ENCODE results near the gene PBXIP1. TPM values are rescaled to one million over a fixed set of nuclear protein-coding genes. Genes with fewer than 3 reads are reported as not detected.

Gene PBXIP1
- total and polyA plus RNA-seq, 2 of the 13 experiments (the other 11 are each of a cell fraction or from before 2014, with no cell fraction given) = 16.3 to 31.9 TPM

DNA sequence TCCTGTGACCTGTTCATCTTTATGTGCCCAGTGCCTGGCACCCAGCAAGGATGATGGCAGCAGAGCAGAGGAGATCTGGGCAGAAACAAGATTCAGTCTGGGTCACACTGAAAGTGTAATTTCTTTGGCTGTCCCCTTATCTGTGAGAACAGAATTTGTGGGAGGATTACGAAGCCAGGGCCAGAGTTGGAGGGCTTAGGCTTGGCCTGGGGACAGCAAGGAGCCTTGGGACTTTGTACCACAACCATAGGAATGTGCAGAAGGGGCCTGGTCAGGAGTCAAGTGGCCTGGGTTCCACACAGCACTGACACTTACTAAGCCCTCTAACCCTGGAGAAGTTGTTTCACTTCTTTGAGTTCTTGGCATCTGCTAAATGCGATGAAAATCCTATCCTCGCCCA lies 32.2 kb downstream of the PBXIP1 start:
- no peaks in the 10 kb centered on the region for H3K4me1 ChIP-seq (ENCODE audit: insufficient read depth, low read length)
- H3K36me3 ChIP-seq (replicated peaks in 1 of 2; ENCODE audit: control insufficient read depth in 1 of 2, insufficient read depth in 2 of 2, low read length in 2 of 2) = peaks cover 1 to 10% of the 10 kb centered on the region in 2 experiments; a peak in 2 of 5 replicates
- ATAC-seq (no peak), DNase-seq (ENCODE audit: low spot score) (no peak), FAIRE-seq (no peak)
- no TSS peak for BruUV-seq (replicated peaks)
- no peak overlapping the region for H3K27ac ChIP-seq (ENCODE audit: extremely low read length, insufficient read depth, low read length)
- intact Hi-C loops (cut with micrococcal nuclease; ENCODE audit: unreplicated experiment) (no loop called here), in situ Hi-C loops (cut with HindIII; ENCODE audit: extremely low pct_ligation_motif_present, low pct_unique_long_range_greater_than_20kb) (no loop called here)
- WGBS (ENCODE audit: low lambda C conversion rate) = 94% methylated on average over 3 of the region's 3 CpGs
- CTCF ChIA-PET (ENCODE audit: low intra/inter-chr PET ratio, low total read pairs) = no interaction called here
- H3K9ac ChIP-seq (ENCODE audit: insufficient read depth, low read depth, low read length) = no peak overlapping the region
- H2AFZ ChIP-seq (ENCODE audit: low read length) = no peak overlapping the region
- H3K4me2 ChIP-seq (ENCODE audit: low read depth, low read length) = no peak overlapping the region
- H3K4me3 ChIP-seq (replicated peaks in 1 of 3; ENCODE audit: insufficient read depth in 1 of 3, low read depth in 2 of 3, low read length in 3 of 3) = no peak overlapping the region
- H3K27me3 ChIP-seq (ENCODE audit: control insufficient read depth in 1 of 2, insufficient read depth in 2 of 2, low read length in 2 of 2) = no peaks in the 10 kb centered on the region
- H3K79me2 ChIP-seq (ENCODE audit: insufficient read depth, low read length) = no peaks in the 10 kb centered on the region
- H3K9me3 ChIP-seq (ENCODE audit: low read length) = no peaks in the 10 kb centered on the region
- POLR2A ChIA-PET = no interaction called here
- TF ChIP-seq ZBTB38 (CRISPR knock-in tag; IDR thresholded peaks at IDR 0.05) (no peak), NONO (IDR thresholded peaks at IDR 0.05) (no peak), NONO (CRISPR knock-in tag; conservative IDR thresholded peaks at IDR 0.05) (no peak), MBNL3 (CRISPR knock-in tag; conservative IDR thresholded peaks at IDR 0.05) (no peak), MED13 (CRISPR knock-in tag; IDR thresholded peaks at IDR 0.05) (no peak)
- no peaks in the 10 kb centered on the region for H4K20me1 ChIP-seq (ENCODE audit: insufficient read depth, low read length)

DNA sequence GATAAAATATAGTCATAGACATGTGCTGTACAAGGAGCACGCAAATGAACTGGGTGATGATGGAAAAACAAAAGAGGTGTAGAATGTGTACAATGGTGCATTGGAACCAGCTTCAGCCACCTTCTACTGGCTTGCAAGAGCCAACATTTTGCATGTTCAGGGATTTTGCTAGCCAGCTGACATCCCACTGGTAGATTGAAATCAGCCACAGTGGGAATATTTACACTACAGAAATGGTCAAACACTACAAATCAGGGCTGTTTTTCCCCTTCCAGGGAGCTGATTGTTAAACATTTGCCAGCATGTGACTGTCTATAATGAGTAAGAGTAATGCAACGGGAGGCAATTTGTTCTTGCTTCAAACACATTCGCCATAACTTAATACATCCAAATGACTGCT lies 42.6 kb downstream of the PBXIP1 start:
- ChIA-PET CTCF (ENCODE audit: low intra/inter-chr PET ratio, low total read pairs) (no interaction called here), POLR2A (interaction anchor here (0.9 to 1.3 kb wide), 2 partner anchors 8 to 19 kb away, joined by 3 to 14 read pairs; no protein-coding TSS in a partner anchor)
- no peak overlapping the region for H3K27ac ChIP-seq (ENCODE audit: extremely low read length, insufficient read depth, low read length)
- H4K20me1 ChIP-seq (ENCODE audit: insufficient read depth, low read length) = no peaks in the 10 kb centered on the region
- in situ Hi-C loops (cut with HindIII; ENCODE audit: extremely low pct_ligation_motif_present, low pct_unique_long_range_greater_than_20kb) = no loop called here
- H3K36me3 ChIP-seq (replicated peaks in 1 of 2; ENCODE audit: control insufficient read depth in 1 of 2, insufficient read depth in 2 of 2, low read length in 2 of 2) = no peaks in the 10 kb centered on the region
- no peak overlapping the region for H3K4me2 ChIP-seq (ENCODE audit: low read depth, low read length)
- no peak overlapping the region for H2AFZ ChIP-seq (ENCODE audit: low read length)
- H3K9me3 ChIP-seq (ENCODE audit: low read length) = no peaks in the 10 kb centered on the region
- DNase-seq (ENCODE audit: low spot score) = peak; percentile 12
- no peak for FAIRE-seq
- H3K4me1 ChIP-seq (ENCODE audit: insufficient read depth, low read length) = peaks cover 35% of the 10 kb centered on the region
- ATAC-seq = peak; percentile 35; the same call in 1 of the 3 replicates
- intact Hi-C loops (cut with micrococcal nuclease; ENCODE audit: unreplicated experiment) = no loop called here
- H3K4me3 ChIP-seq (replicated peaks in 1 of 3; ENCODE audit: insufficient read depth in 1 of 3, low read depth in 2 of 3, low read length in 3 of 3) = no peak overlapping the region
- no peaks in the 10 kb centered on the region for H3K27me3 ChIP-seq (ENCODE audit: control insufficient read depth in 1 of 2, insufficient read depth in 2 of 2, low read length in 2 of 2)
- BruUV-seq (replicated peaks) = no TSS peak
- no peak overlapping the region for H3K9ac ChIP-seq (ENCODE audit: insufficient read depth, low read depth, low read length)
- H3K79me2 ChIP-seq (ENCODE audit: insufficient read depth, low read length) = no peaks in the 10 kb centered on the region
- 48% methylated on average over 3 of the region's 3 CpGs for whole genome bisulfite sequencing (ENCODE audit: low lambda C conversion rate)
- TF ChIP-seq TBX2 (CRISPR knock-in tag; IDR thresholded peaks at IDR 0.05; ENCODE audit: borderline replicate concordance) = no peak
- TF ChIP-seq ZBTB4 (CRISPR knock-in tag; IDR thresholded peaks at IDR 0.05; ENCODE audit: borderline replicate concordance) = no peak
- TF ChIP-seq MYPOP (CRISPR knock-in tag; IDR thresholded peaks at IDR 0.05) = no peak
- TF ChIP-seq PHF8 (CRISPR knock-in tag; IDR thresholded peaks at IDR 0.05) = no peak
- TF ChIP-seq, protein P1, sequence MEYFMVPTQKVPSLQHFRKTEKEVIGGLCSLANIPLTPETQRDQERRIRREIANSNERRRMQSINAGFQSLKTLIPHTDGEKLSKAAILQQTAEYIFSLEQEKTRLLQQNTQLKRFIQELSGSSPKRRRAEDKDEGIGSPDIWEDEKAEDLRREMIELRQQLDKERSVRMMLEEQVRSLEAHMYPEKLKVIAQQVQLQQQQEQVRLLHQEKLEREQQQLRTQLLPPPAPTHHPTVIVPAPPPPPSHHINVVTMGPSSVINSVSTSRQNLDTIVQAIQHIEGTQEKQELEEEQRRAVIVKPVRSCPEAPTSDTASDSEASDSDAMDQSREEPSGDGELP (IDR thresholded peaks at IDR 0.05; ENCODE audit: borderline replicate concordance, low read depth) = peak; percentile 25; the same call in 1 of the 2 replicates
- TF ChIP-seq ZNF317 (CRISPR knock-in tag; IDR thresholded peaks at IDR 0.05) = 0 out of 2 replicates have a peak, but pooled peaks have one; percentile 43
- no peak for TF ChIP-seq FOXA3 (CRISPR knock-in tag; IDR thresholded peaks at IDR 0.05)
- TF ChIP-seq MAFK (conservative IDR thresholded peaks at IDR 0.05 in 1 of 2, IDR thresholded peaks at IDR 0.05 in 1 of 2; ENCODE audit: low read length in 2 of 2) = peak; percentile 43 to 45; a peak in 2 of 4 replicates
- TF ChIP-seq MAFF (IDR thresholded peaks at IDR 0.05; ENCODE audit: low read depth, low read length) = peak; percentile 62; the same call in 1 of the 2 replicates
- no peak for TF ChIP-seq ATF7-NPFF (CRISPR knock-in tag; IDR thresholded peaks at IDR 0.05; ENCODE audit: low read depth)
